ENCODE data around the gene GFY.

Gene GFY, protein sequence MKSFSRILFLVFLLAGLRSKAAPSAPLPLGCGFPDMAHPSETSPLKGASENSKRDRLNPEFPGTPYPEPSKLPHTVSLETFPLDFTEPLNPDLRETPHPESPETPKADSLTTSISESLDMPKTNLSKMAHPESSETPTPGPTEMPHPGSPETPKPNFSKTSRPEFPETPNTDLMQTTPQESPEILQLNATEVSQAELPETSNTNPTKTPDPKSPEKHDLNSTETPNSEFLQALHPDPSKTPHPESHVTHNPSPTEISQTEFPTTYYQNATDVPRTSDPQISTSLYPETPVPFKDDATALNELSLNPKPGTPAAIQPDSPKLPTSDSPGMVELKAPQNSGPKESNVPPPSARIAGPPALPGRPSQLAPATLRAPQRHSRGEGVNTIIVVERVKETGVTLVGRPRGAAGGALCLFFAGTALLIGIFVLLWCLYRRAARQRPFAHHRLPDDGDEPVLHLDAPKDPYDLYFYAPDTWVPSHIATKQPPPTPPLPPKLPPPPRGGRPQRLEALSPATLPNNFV

DNA sequence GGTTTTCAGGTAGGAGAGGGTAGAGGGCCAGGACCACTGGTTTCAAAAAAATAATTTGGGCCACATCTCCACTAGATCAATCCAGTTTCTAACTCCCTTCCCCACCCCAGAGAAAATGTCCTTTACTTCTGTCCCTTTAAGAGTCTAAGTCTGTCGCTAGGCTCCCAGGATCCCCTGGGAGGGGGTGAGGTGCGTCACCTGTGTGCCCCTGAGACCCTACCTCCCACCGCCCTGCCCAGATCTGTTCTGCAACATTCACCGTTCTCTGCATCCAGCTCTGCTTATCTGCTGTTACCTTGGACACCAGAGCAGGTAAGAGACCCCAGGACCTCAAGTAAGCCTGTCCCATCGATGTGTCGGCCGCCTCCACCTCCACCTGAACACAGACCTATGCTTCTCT lies at the start of gene GFY:
TSS of gene GFY (plus strand) at position 211 of the 400 bp plus-strand sequence. CDS start 1,043 bp downstream, outside the sequence.
- DNase-seq (ENCODE audit: low spot score) = no peak

DNA sequence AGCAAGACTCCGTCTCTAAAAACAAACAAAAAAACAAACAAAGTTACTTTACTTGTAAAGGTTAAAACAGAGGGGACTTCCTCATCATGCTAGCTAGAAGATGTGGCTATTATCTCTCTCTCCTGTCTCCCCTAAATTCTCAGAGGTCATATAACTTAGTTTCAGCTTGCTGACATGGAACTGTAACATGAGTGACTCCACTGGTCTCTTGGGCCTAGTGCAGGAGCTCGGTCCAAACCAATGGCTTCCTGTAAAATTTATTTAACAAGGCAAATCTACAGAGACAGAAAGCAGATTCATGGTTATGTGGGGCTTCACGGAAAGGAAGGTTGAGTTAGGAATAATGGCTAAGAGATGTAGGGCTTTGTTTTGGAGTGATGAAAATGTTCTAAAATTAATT lies 46.7 kb upstream of the GFY start:
- no peak for DNase-seq (ENCODE audit: low spot score)

DNA sequence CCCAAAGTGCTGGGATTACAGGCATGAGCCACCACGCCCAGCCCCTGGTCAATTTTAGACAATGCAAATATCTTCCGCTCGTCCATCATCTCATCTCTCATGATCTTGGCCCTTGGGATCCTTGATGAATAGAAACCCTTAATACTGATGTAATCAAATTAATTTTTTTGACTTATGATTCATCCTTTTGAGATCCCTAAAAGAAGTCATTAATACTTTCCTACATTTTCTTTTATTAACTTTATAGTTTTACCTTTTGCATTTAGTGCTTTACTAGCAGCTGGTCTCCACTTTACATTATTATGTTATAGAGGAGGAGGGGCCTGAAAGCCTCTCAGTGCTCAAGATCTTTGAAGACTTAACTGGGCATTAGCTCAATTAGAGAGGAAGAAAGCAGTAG lies 44.8 kb upstream of the GFY start:
- DNase-seq (ENCODE audit: low spot score) = no peak

DNA sequence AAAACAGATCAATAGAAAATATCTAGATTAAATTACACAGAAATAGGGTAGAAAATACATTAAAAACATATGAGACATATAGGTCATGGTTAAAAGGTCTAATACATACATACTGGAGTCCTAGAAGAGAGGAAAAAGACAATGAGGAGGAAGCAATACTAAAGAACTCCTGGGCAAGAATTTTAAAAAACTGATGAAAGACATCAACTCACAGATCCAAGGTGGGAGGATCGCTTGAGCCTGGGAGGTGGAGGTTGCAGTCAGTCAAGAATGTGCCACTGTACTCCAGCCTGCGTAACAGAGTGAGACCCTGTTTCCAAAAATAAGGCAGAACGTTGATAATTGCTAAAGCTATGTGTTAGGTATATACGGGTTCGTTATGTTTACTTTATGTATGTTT lies 42.5 kb upstream of the GFY start:
- no peak for DNase-seq (ENCODE audit: low spot score)

DNA sequence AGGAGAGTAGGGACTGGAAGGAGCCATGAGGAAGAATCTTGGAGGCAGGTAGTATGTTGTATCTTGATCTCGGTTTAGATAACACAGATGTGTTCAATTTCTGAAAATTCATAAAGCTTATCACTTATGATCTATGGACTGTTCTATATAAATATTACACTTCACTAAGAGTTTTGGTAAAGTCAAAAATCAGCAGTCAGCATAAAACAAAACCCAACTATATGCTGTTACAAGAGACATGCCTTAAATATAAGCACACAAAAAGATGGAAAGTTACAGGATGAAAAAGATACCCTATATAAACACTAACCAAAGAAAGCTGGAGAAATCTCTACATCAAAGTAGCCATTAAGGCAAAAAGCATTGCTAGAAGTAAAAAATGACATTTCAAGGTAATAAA lies 41.6 kb upstream of the GFY start:
- DNase-seq (ENCODE audit: low spot score) = no peak

DNA sequence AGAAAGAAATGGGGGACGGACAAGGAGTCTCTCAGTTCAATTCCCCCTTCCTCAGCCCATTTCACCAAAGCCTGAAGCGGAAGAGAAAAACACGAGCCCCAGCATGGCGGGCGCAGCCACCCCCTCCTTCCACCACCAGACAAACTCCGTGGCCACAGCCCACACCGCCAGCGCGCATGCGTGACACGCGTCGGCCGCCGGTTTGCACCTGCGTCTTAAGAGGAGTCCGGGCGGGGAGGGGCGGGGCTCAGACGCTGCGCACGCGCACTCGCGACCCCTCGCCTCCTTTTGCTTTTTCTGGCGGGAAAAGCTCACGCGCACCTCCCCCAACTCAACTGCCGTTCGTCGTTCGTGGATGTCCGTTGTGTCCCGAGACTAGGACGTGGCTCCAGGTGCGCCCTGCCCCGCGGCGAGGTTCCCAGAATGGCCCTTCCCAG lies 37.2 kb upstream of the GFY start, which contains the start of gene KASH5:
TSS of gene KASH5 (plus strand) at position 314 of the 437 bp plus-strand sequence. CDS start 2,635 bp downstream, outside the sequence.
- DNase-seq (ENCODE audit: low spot score) = peak; percentile 42

DNA sequence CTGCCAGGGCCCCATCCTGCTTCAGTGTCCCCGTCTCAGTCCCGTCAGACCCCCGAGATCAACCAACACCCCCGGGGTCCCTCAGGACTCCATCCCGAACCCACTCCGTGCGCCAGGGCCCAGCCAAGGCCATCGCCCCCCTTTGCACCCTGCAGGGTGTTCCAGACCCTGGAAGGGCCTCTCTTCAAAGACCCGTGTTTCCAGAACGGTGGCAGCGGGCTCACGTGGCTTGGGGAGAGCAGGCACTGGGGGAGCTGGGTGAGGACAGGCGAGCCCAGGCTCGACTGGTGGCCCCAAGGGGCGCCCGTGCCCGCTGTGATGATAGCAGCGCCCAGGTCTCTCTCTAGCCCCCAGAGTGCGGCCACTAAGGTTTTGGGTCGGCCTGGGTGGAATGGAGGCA lies 35.8 kb upstream of the GFY start:
- DNase-seq (ENCODE audit: low spot score) = no peak

DNA sequence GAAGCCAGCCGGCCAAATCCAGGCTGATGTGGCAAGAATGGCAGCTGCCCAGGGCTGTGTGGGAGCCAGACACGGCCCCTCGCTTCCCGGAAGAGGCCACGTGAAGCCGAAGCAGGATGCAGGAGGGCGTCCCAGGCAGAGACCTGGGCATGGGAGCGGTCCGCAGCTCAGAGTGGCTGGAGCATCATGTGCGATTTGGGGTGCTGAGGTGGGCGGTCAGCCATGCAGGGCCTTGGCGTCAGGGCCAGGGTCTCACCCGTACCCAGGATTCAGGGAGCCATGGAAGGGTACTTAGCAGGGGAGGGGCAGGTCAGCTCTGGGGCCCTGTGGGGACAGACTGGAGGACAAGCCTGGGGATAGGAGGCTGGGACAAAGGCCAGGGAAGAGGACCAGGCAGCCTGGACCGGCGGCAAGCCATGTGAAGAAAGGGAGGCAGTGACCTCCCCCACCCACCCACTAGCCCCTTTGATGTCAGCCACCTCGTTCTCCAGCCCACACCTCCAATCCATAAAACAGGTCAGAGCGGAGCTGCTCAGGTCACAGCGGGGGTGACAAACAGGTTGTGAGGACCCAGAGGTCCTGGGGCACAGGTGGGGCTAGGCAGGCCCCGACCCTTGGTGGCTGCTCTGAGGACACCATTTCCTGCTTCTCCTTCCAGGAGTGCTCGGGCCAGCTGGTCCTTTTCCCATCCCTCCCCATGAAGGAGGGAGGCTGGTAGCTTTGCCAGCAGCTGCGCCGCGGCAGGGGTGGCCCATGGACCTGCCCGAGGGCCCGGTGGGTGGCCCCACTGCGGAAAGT lies 34.9 kb upstream of the GFY start:
- DNase-seq (ENCODE audit: low spot score) = no peak

DNA sequence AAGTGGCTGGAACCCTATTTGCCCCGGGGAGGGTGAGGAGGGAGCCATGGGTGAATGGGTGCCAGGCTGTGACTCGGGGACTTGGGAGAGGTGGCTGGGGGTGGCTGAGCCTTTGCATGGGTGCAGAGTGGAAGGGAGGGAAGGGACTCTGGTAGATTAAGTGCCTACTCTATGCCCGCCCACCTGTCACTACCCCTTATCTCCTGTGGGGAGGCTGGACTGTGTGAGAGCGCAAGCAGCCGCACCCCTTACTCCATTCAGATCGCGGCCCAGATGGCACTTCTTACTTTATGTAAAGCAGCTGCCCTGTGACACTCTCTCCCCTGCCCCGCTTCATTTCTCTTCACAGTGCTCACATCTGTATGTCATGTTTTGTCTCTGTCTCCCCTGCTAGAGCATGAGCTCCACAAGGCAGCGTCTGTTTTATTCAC lies 34.2 kb upstream of the GFY start:
- DNase-seq (ENCODE audit: low spot score) = no peak

DNA sequence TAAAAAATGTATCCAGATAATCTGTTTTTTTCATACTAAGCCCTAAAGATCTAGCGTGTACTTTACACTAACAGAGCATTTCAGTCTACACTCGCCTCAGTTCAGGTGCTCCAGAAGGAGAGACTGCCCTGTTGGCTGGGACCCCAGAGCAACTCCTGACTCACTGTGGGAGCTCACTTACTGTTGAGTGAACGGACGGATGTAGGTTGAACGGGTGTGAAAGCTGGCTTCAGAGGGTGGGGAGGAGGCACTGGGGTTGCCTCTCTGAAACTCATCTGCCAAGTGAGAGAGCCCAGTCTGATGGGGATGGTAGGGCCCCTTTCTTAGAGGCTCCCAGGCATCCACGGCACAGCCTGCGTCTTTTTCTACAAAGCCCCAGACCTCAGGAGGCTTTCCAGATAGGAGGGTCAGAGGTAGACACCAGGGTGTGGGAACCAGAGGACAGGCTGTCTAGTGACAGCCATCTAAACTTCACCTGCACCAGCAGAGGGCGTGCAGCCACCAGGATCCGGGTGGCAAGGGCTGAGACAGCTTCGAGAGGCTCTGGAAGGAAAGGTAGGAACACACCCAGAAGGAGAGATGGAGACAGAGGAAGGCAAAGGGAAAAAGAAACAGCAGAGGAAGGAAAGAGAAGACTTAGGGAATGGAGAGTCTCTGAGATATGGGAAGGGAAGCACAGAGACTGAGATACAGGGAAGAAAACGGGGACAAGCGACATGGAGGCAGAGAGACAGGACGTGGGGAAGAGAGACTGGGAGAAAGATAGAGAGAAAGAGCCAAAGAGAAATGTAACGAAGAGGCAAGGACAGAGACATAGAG lies 33.4 kb upstream of the GFY start:
- peak; percentile 91 for DNase-seq (ENCODE audit: low spot score)

DNA sequence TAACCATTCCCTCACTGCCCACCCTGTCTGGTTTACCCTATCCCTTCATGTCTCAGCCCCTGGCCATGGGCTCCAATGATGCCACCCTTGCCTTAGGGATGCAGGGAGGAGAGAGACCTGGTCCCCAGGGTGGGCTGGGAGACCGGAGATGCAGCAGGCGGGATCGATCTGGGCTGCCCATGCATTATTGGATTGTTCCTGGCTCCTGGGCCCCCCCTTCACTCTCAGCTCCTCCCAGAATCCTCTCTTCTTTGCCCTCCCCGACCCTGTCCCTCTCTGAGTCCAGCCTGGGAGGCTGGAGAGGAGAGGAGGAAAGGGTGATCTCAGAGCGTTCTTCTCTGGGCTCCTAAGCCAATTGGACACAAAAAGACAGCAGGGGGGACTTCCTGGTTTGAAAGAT lies 31.3 kb upstream of the GFY start:
- DNase-seq (ENCODE audit: low spot score) = no peak

DNA sequence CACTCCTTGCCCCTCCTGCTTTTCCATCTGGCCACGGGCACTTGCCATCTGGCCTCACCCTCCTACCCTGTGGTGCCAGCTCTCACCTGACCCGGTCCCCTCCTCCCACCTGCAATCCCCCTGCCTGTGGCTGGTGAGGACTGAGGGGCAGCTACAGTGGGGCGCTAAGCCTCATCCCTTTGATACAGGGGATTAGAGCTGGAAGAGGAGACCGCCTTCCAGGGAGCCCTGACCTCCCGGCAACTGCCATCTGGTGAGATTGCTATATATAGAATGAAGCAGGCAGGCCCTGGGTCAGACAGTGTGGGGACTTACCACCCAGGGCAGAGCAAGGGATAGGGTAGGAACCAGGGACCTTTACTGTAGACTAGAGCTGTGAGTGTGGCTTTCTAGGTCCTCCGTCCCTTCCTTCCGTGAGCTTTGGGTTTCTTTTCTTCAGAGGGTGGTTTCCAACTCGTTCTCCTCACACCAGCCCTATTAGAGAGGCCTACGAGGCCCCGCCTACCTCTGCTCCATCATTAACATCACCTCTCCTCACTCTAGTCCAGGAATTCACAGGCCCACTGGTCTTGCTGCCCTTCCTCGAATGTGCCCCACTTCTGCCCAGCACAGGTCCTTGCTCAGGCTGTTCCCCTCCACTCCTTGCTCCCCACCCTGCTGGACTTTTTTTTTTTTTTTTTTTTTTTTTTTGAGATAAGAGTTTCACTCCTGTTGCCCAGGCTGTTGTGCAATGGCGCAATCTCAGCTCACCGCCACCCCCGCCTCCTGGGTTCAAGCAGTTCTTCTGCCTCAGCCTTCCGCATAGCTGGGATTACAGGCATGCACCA lies 29.4 kb upstream of the GFY start:
- no peak for DNase-seq (ENCODE audit: low spot score)

DNA sequence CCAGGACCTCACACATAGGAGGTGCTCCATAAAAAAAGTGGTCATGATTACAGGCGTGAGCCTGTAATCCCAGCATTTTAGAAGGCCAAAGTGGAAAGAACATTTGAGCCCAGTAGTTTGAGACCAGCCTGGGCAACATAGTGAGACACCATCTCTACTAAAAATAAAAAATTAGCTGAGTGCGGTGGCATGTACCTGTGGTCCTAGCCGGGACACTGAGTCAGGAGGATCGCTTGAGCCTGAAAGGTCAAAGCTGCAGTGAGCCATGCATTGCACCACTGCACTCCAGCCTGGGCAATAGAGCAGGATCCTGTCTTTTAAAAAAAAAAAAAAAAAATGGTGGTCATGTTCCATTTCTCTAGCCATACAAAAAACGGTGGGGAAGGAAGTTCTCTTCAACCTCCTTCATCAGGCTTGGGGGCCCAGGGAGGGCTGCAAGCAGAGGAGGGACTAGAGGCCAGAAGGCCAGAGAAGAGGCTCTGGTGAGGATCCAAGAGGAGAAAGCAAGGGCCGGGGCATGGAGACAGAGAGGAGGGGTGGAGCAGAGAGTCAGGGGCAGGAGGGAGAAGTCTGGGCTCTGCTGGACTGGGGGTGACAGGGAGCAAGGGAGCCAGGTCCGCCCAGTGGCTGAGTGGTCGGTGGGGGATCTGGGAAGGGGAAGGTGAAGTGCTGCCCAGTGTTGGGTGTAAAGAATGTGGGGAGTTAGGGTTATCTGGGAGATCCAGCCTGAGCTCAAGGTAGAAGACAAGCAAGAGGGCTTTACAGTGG lies 28.3 kb upstream of the GFY start:
- DNase-seq (ENCODE audit: low spot score) = no peak

DNA sequence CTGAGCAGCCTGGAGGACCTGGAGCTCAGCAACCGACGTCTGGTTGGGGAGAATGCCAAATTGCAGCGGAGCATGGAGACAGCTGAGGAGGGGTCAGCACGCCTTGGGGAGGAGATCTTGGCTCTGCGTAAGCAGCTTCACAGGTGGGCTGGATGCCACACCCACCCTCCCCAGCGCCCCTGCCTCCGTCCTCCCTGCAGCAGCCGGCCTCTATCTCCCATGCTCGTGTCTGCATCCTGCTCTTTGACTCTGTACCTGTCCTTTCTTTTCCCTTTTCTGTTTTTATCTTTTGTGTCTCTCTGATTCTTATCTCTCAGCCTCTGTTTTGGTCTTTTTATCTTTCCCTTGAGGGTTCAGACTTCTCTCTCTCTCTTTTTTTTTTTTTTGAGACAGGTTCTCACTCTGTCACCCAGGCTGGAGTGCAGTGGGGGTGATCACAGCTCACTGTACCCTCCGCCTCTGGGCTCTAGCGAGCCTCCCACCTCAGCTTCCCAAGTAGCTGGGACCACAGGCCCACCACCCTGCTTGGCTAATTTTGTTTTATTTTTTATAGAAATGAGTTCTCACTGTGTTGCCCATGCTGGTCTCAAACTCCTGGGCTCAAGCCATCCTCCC lies 27.1 kb upstream of the GFY start:
- DNase-seq (ENCODE audit: low spot score) = no peak

DNA sequence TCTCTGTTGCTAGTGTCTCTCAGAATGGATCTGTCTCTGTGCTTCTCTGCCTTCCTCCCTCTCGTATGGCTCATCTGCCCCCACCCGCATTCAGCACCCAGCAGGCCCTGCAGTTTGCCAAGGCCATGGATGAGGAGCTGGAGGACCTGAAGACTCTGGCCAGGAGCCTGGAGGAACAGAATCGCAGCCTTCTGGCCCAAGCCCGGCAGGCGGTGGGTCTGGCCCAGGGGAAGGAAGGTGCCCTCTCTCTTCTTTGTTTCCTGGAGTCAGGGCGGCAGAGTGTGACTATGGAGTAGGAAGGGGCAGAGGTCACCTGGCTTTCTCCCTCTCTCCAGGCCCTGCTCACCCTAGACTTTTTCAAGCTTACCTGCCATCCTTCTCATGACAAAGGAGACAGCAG lies 26.3 kb upstream of the GFY start:
- no peak for DNase-seq (ENCODE audit: low spot score)

DNA sequence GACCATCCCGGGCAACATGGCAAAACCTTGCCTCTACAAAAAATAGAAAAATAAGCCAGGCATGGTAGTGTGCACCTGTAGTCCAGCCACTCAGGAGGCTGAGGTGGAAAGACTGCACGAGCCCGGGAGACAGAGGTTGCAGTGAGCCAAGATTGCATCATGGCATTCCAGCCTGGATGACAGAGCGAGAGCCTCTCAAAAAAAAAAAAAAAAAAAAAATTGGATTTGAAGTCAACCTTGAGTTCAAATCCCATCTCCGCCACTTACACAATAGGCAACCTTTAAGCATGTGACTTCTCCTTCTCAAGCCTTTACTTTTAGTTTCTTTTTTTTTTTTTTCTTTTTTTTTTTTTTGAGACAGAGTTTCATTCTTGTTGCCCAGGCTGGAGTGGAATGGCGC lies 25.2 kb upstream of the GFY start:
- DNase-seq (ENCODE audit: low spot score) = no peak

DNA sequence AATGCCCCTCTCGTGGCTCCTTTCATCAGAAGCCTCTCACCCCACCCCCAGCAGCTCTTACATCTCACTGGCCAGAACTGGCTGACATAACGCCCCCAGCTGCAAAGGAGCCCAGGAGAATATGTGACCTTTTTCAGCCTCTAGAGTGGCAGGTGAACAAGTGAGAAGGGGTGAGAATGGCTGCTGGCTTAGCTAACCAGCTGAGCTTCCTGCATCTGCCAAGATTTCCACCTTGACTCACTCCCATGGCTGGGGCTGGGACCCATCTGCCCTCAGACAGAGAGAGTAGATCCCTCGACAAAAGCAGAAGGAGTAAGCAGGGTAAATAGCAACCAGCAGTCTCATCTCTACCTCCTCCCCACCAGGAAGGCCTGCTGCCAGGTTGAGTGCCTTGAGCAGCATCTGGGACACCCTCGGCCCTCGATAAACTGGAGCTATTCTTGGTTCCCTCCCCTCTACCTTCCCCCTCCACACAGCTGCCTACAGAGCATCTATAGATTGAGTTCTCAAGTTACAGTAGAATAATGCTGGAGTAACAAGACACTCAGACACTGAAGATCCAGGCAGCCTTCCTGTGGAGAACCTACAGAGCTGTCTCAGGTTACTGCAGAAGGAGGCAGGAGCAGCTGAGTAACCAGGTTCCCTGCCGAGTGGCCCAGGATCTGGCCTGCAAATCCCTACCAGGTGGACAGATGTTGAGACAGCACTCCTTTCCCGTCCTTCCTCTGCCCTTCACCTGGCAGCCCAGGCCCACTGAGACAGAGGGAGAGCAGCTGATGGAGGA lies 21.6 kb upstream of the GFY start:
- no peak for DNase-seq (ENCODE audit: low spot score)

DNA sequence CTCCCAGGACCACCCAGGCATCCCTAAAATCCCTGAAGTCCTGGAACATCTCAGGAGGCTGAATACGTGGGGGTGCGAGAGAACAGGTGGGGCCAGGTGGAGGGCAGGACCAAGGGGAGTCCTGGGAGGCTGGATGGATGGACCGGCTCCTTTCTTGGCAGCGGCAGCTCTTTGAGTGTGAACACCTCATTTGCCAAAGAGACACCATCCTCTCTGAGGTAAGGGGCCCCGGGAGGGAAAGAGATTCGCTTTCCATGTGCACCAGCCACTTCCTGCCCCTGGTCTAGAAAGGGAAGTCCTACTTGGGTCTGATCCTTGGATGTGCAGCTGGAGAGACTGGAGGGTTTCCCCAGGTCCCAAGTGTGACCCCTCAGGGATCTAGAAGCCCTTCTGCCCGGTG lies 18.1 kb upstream of the GFY start:
- DNase-seq (ENCODE audit: low spot score) = no peak

DNA sequence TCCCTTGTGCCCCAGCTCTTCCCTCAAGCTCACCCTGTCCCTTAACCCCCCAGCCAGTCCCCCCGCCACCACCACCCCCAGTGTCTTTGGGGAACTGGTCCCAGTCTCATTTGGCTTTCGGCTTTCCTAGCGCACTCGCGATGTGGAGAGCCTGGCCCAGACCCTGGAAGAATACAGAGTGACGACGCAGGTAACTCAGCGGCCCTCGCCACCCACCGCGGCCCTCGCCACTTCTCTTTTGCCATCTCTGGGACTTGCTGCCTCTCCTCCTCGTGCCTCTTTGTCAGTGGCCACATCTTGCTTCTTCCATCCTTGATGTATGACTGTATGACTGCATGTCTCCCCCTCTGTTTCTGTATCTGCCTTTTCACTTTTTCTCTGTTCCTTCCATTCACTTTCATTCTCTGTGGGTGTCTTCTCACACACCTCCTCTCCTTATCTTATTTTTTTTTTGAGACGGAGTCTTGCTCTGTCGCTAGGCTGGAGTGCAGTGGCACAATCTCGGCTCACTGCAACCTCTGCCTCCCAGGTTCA lies 17.6 kb upstream of the GFY start:
- no peak for DNase-seq (ENCODE audit: low spot score)

All from HuH-7 (cell line).